ENCODE results near the gene SIX3.

The SIX3 gene

DNA sequence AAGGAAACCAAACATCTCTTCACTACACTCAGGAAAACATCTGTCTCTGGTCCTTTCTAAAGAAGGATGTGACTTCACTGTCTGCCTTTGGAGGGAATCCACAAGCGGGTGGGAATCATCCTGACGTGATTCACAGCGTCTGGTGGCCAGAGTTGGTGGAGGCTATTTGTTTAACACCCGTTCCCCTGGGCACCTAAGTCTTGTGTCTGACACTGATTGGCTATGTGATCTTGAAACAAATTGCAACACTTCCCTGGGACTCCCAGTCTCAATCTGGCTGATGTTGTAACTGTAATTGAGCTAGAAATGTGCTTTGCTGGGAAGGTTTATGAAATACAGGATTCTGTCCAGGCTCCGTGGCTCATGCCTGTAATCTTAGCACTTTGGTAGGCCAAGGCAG lies 28.8 kb upstream of the SIX3 start:
- H3K4me1 ChIP-seq (ENCODE audit: low read length), result no peaks in the 10 kb centered on the region
- H3K9ac ChIP-seq (ENCODE audit: low read length), result no peak overlapping the region
- H3K36me3 ChIP-seq (replicated peaks; ENCODE audit: low read depth, low read length), result no peaks in the 10 kb centered on the region
- H3K4me3 ChIP-seq (ENCODE audit: low read length), result no peak overlapping the region
- H2AFZ ChIP-seq (ENCODE audit: low read depth, low read length), result no peak overlapping the region
- H3K79me2 ChIP-seq (ENCODE audit: low read length), result no peaks in the 10 kb centered on the region
- no peak overlapping the region for H3K27ac ChIP-seq (ENCODE audit: low read length)
- no peak overlapping the region for H3K4me2 ChIP-seq (ENCODE audit: low read length)
- no peaks in the 10 kb centered on the region for H3K27me3 ChIP-seq (ENCODE audit: low read depth, low read length)
- TF ChIP-seq, protein P1, sequence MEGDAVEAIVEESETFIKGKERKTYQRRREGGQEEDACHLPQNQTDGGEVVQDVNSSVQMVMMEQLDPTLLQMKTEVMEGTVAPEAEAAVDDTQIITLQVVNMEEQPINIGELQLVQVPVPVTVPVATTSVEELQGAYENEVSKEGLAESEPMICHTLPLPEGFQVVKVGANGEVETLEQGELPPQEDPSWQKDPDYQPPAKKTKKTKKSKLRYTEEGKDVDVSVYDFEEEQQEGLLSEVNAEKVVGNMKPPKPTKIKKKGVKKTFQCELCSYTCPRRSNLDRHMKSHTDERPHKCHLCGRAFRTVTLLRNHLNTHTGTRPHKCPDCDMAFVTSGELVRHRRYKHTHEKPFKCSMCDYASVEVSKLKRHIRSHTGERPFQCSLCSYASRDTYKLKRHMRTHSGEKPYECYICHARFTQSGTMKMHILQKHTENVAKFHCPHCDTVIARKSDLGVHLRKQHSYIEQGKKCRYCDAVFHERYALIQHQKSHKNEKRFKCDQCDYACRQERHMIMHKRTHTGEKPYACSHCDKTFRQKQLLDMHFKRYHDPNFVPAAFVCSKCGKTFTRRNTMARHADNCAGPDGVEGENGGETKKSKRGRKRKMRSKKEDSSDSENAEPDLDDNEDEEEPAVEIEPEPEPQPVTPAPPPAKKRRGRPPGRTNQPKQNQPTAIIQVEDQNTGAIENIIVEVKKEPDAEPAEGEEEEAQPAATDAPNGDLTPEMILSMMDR (IDR thresholded peaks at IDR 0.05; ENCODE audit: low read depth, low read length), result no peak
- no peak for TF ChIP-seq EZH2phosphoT487 (IDR thresholded peaks at IDR 0.05; ENCODE audit: low read depth)
- H3K9me3 ChIP-seq (ENCODE audit: insufficient read depth, low read length), result peaks cover 5% of the 10 kb centered on the region; the same call in 1 of the 2 replicates
- H4K20me1 ChIP-seq (ENCODE audit: insufficient read depth, low read length), result no peaks in the 10 kb centered on the region

- Histone ChIP-seq H3K79me2 (ENCODE audit: low read length) (no peaks in the 10 kb centered on the region), H4K20me1 (ENCODE audit: insufficient read depth, low read length) (no peaks in the 10 kb centered on the region), H3K9ac (ENCODE audit: low read length) (no peak overlapping the region), H3K9me3 (ENCODE audit: insufficient read depth, low read length) (no peaks in the 10 kb centered on the region), H3K27ac (ENCODE audit: low read length) (no peak overlapping the region), H3K4me1 (ENCODE audit: low read length) (peaks cover 10% of the 10 kb centered on the region), H2AFZ (ENCODE audit: low read depth, low read length) (no peak overlapping the region), H3K4me3 (ENCODE audit: low read length) (no peak overlapping the region), H3K36me3 (replicated peaks; ENCODE audit: low read depth, low read length) (no peaks in the 10 kb centered on the region), H3K27me3 (ENCODE audit: low read depth, low read length) (no peaks in the 10 kb centered on the region), H3K4me2 (ENCODE audit: low read length) (no peak overlapping the region)
- TF ChIP-seq, protein P1 (IDR thresholded peaks at IDR 0.05; ENCODE audit: low read depth, low read length), result no peak
- TF ChIP-seq EZH2phosphoT487 (IDR thresholded peaks at IDR 0.05; ENCODE audit: low read depth), result no peak
These were observed 25.2 kb upstream of the SIX3 start for GRCh38 chr2:44916291-44916690.

DNA sequence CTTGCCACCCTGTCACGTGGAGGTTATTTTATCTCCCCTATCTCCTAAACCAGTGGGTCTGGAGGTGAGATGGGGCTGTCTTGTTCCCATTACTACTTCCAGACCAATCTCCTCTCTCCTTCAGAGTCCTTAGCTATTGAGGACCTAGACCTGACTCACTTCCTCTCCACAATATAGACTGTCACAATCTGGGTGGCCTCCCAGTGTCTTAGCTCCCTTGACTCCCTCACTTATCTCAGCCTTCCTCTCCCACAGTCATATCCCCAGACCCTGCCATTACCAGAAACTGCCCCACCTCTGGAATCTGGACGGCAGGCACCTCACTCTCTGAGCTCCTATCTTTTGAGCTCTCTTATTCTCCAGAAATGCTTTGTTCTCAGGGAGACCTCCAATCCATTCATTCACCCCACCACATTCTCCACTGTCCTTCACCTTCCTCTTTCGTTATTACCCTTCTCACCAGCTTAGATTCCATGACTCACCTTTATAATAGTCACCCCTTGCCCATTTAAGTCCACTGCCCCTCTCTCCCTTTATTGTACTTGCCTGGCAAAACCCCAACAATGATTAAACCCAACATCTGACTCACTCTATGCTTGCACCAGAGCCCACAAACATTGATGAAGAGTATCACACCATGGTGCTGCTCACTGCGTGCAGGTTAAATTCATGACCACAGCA lies 23.3 kb upstream of the SIX3 start:
- Histone ChIP-seq H3K27ac (ENCODE audit: low read length) (no peak overlapping the region), H3K79me2 (ENCODE audit: low read length) (no peaks in the 10 kb centered on the region), H3K36me3 (replicated peaks; ENCODE audit: low read depth, low read length) (no peaks in the 10 kb centered on the region), H3K9ac (ENCODE audit: low read length) (no peak overlapping the region), H3K9me3 (ENCODE audit: insufficient read depth, low read length) (no peaks in the 10 kb centered on the region), H4K20me1 (ENCODE audit: insufficient read depth, low read length) (no peaks in the 10 kb centered on the region), H2AFZ (ENCODE audit: low read depth, low read length) (no peak overlapping the region), H3K4me3 (ENCODE audit: low read length) (no peak overlapping the region), H3K27me3 (ENCODE audit: low read depth, low read length) (peaks cover 2% of the 10 kb centered on the region), H3K4me2 (ENCODE audit: low read length) (no peak overlapping the region), H3K4me1 (ENCODE audit: low read length) (peaks cover 10% of the 10 kb centered on the region)
- TF ChIP-seq, protein P1 (IDR thresholded peaks at IDR 0.05; ENCODE audit: low read depth, low read length), result no peak
- TF ChIP-seq EZH2phosphoT487 (IDR thresholded peaks at IDR 0.05; ENCODE audit: low read depth), result no peak

DNA sequence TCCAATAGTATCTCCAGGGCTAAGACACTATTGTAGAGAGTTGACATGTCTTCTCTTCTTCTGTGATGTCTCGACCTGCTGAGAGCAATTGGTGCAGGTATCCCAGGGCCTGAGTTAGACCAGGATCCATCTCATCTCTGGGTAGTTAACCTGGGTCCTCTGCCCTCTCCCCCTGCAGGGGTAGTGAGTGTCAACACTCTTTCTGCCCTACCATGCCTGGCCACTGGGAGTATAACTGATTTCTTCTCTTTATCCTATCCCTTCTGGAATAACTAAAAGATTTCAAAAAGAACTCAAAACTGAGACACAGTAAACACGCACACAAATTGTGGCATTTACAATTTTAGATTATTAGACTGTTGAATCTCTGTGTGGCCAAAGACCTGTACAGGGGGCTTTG lies 20.8 kb upstream of the SIX3 start:
- Histone ChIP-seq H3K4me1 (ENCODE audit: low read length) (peaks cover 10% of the 10 kb centered on the region), H3K4me3 (ENCODE audit: low read length) (no peak overlapping the region), H2AFZ (ENCODE audit: low read depth, low read length) (no peak overlapping the region), H3K9me3 (ENCODE audit: insufficient read depth, low read length) (no peaks in the 10 kb centered on the region), H3K27me3 (ENCODE audit: low read depth, low read length) (peaks cover 12% of the 10 kb centered on the region), H4K20me1 (ENCODE audit: insufficient read depth, low read length) (no peaks in the 10 kb centered on the region), H3K79me2 (ENCODE audit: low read length) (no peaks in the 10 kb centered on the region), H3K9ac (ENCODE audit: low read length) (no peak overlapping the region), H3K36me3 (replicated peaks; ENCODE audit: low read depth, low read length) (no peaks in the 10 kb centered on the region), H3K4me2 (ENCODE audit: low read length) (no peak overlapping the region), H3K27ac (ENCODE audit: low read length) (no peak overlapping the region)
- TF ChIP-seq EZH2phosphoT487 (IDR thresholded peaks at IDR 0.05; ENCODE audit: low read depth), result no peak
- TF ChIP-seq, protein P1 (IDR thresholded peaks at IDR 0.05; ENCODE audit: low read depth, low read length), result no peak

Measured in OCI-LY3 (cell line).